Testis (tissue), 2 donors: ENCODE results near the gene RIMS1.

Experiments
- POLR2A ChIP-seq: fragments of 450-650 bp; IDR thresholded peaks from one replicate; pipeline ENCODE4 v1.6.1; 2017; ENCODE audit warnings: antibody characterized with exemption, mild to moderate bottlenecking, moderate library complexity
- TF ChIP-seq, protein P1 (sequence below), 3 experiments: fragments of 450-650 bp in 2 of 3; fragments of 200-600 bp in 1 of 3; sonication (generic) in 1 of 3; IDR thresholded peaks; one replicate each; pipeline ENCODE4 v1.5.1; 2016 to 2019; ENCODE audit warnings: antibody characterized with exemption in 3 of 3, mild to moderate bottlenecking in 2 of 3, moderate library complexity in 1 of 3

DNA sequence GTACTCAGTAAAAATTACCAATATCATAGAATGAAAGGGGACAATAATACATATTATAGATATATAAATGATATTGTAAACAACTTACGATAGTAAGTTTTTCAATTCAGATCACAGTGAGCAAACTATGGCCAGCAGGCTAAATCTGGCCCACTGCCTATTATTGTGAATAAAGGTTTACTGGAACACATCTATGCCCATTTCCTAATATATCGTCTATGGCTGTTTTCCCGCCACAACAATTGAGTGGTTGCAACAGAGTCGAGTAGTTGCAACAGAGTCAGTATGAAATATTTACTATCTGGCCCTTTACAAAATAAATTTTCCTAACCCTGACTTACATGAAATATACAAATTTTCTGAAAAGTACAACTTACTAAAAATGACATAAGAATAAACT is 438.2 kb downstream of the RIMS1 start:
- TF ChIP-seq, protein P1, sequence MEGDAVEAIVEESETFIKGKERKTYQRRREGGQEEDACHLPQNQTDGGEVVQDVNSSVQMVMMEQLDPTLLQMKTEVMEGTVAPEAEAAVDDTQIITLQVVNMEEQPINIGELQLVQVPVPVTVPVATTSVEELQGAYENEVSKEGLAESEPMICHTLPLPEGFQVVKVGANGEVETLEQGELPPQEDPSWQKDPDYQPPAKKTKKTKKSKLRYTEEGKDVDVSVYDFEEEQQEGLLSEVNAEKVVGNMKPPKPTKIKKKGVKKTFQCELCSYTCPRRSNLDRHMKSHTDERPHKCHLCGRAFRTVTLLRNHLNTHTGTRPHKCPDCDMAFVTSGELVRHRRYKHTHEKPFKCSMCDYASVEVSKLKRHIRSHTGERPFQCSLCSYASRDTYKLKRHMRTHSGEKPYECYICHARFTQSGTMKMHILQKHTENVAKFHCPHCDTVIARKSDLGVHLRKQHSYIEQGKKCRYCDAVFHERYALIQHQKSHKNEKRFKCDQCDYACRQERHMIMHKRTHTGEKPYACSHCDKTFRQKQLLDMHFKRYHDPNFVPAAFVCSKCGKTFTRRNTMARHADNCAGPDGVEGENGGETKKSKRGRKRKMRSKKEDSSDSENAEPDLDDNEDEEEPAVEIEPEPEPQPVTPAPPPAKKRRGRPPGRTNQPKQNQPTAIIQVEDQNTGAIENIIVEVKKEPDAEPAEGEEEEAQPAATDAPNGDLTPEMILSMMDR (IDR thresholded peaks at IDR 0.05), result no peak
- no peak for TF ChIP-seq POLR2A
